Hepatocyte (in vitro differentiated cells): ENCODE results near the gene GALNT7.

Experiments used
- EZH2 ChIP-seq: fragments of 200-600 bp; sonication (generic); IDR thresholded peaks from 2 replicates; pipeline ENCODE4 v1.6.1; 2016; ENCODE audit warnings: antibody characterized with exemption, mild to moderate bottlenecking, borderline replicate concordance
- EZH2phosphoT487 ChIP-seq: fragments of 200-600 bp; sonication (generic); IDR thresholded peaks from one replicate; pipeline ENCODE4 v1.6.1; 2018; ENCODE audit warnings: antibody characterized with exemption, mild to moderate bottlenecking, low read depth, moderate library complexity; ENCODE audit not compliant: unreplicated experiment, severe bottlenecking
- TF ChIP-seq, protein P1 (sequence below): fragments of 200-600 bp; sonication (generic); IDR thresholded peaks from 2 replicates; pipeline ENCODE4 v1.5.1; 2016; ENCODE audit warnings: antibody characterized with exemption, mild to moderate bottlenecking; ENCODE audit not compliant: poor library complexity

DNA sequence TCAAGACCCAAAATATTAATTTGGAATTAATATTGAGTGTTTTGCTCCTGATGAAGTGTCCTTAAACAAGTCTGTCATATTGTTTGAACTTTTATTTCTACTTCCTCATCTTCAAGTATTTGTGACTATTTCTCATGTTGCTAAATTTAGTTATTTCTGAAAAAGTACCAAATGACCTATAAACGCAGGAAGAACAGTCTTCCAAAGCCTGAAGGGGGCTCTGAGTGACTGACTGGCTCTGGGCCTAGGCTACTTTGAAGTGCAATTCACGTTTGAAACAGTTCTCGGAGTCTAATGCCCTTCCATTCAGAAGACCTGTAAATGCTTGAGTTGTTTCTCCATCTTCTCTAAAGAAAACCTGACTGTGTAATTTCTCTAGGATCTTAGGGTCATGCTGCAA, 26.5 kb downstream of the GALNT7 start:
- TF ChIP-seq, protein P1, sequence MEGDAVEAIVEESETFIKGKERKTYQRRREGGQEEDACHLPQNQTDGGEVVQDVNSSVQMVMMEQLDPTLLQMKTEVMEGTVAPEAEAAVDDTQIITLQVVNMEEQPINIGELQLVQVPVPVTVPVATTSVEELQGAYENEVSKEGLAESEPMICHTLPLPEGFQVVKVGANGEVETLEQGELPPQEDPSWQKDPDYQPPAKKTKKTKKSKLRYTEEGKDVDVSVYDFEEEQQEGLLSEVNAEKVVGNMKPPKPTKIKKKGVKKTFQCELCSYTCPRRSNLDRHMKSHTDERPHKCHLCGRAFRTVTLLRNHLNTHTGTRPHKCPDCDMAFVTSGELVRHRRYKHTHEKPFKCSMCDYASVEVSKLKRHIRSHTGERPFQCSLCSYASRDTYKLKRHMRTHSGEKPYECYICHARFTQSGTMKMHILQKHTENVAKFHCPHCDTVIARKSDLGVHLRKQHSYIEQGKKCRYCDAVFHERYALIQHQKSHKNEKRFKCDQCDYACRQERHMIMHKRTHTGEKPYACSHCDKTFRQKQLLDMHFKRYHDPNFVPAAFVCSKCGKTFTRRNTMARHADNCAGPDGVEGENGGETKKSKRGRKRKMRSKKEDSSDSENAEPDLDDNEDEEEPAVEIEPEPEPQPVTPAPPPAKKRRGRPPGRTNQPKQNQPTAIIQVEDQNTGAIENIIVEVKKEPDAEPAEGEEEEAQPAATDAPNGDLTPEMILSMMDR, result no peak
- TF ChIP-seq EZH2phosphoT487 (no peak), EZH2 (no peak)
